NCI-H748 treated with DMSO at 0.1 percent for 48 hours (cell line): Measurements from ENCODE around the gene GPR141.
"Not testable (repeated sequence)": the region's sequence is repeated elsewhere in the genome, so short reads cannot be mapped to it uniquely, and the experiment has no call there.

Source experiments
- DNase-seq: peaks from one replicate; lab custom pipeline; 2025; lab: John Stamatoyannopoulos, UW

The GPR141 gene

DNA sequence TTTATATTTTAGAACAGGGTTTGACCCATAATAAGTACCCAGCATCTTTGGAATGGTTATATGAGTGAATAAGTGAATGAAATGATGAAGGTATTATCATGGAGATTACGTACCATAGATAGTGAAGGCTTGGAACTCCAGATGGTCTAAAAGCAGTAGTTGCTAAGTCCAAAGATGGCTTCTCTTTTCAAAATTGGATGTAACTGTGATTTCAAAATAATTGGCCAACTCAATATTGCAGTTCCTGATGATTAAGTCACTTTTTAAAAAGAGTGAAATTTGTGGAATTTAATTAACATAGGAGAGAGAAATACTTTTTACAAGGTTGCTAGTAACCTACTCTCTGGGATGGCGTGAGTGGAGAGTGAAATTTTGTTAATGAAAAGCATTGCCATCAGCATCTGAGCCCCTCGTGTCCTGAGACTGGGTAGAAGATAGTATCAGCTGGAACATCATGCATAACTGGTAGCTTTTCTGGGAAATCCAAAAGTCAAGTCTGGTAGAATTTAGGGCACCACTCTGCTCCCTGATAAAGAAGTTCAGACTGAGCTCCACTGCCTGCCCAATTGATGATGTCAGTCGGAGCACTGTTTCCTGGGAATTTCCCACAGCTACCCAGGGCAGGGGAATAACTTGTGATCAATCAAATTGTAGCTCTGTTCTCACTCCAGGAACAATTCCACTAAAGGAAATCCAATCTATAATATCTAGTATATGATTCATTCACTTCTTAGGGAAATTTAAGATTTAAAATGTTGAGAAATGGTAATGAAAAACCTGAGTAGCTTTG is 3.2 kb downstream of the GPR141 start:
- no peak for DNase-seq

DNA sequence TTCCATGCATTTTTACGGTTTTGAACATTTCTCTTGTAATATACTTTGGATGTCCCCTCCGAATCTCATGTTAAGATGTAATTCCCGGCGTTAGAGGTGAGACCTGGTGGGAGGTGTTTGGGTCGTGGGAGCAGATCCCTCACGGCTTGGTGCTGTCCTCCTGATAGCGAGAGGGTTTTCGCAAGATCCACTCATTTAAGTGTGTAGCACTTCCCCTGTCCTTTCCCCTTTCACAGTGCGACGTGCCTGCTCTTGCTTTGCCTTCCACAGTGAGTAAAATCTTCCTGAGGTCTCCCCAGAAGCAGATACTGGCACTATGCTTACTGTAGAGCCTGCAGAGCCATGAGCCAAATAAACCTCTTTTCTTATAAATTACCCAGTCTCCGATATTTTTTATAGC is 6.6 kb downstream of the GPR141 start:
- no peak for DNase-seq

DNA sequence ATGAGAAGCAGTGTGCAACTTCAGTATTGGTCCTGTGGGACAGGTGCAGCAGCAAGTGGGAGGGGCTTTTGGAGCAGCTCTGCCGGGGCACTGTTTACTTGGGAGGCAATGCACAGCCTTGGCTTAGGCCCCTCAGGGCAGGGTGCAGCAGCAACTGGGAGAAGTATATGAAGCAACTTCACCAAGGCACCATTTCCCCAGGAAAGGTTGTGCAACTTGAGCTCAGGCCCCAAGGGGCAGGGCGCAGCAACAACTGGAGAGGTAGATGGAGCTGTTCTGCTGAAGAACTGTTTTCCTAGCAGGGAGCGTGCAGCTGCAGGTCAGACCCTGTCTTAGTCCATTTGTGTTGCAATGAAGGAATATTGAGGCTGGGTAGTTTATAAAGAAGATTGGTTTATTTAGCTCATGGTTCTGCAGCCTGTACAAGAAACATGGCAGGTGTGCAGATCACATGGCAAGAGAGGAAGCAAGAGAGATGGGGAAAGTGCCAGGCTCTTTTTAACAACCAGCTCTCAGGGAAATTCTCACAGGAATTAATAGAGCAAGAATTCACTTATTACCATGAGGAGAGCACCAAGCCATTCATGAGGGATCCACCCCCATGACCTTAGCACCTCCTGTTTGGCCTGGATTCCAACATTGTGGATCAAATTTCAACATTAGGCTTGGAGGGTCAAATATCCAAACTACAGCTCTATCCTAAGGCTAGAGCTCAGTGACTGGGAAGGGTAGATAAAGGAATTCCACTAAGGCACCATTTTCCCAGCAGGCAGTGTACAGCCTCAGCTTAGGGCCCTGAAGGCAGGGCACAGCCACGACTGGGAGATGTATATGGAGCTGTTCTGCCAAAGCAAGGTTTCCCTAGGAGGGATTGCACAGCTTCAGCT is 10.9 kb downstream of the GPR141 start:
- DNase-seq = no peak

DNA sequence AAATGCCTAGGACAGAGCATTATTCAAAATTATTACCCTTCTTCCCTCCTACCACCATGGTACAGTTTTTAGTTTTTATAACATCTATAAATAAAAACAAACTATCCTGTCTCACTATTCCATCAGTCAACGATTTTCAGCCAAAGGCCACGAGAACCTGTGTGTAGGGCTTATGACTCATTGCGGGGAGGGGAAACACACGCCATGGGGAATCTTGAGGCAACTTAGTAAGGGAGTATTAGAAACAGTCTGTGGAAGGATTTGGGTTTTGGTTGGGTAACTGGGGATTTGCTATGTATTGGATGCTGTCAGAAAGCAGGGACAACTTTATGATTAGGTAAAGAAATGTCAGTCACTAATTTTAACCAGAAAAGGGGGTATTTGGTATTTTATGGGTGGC is 14.7 kb downstream of the GPR141 start:
- DNase-seq = no peak

DNA sequence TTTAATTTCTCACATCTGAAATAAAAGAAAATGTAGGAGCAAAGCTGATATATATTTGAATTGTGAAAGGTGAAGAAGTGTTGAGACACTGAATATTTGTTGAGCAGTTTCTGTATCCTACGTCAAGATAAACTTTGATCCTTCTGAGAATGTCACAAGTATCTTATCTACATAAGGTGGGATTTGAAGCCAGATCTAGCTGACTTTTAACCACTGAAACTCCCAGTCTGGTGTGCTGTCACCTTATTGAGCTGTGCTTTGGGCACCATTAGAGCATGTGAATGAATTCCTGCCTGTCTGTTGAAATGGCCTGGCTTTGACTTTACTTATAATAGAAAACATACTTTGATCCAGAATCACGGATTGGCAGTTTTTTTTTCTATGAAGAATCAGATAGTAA is 15.2 kb downstream of the GPR141 start:
- DNase-seq = no peak

DNA sequence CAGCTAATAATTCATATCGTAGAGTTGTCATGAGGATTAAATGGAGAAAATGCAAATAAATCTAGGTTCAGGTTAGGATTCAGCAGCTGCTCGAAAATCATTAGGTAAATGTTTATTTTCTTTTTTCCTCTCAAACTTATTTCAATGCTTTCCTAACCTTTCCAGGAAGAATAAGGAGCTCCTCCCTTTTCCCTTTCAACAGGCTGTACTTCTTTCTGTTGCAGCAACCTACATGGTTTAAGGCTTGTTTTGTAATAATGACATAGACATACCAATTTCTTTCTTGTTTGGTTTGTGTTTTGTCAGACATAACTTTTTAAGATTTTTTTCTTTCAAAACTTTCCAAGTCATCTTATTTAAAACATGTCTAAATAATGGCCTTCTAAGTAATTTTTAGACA is 18.2 kb downstream of the GPR141 start:
- no peak for DNase-seq

DNA sequence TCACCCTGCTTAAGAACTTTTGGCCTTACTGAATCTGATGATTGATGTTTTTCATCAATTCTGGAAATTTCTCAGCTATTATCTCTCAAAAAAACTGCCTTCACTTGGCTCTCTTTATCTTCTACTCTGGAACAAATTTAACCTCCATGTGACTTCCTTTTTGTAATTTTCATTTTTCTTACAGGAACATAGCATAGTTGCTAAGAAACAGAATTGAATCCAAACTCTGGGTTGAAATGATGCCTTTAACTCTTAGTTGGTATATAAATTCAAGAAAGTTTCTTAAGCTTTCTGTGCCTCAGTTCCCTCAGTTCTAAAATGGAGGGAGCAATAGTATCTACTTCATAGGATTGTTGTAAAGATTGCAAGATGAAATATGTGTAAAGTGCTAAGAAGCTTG is 19.8 kb downstream of the GPR141 start:
- DNase-seq = no peak

DNA sequence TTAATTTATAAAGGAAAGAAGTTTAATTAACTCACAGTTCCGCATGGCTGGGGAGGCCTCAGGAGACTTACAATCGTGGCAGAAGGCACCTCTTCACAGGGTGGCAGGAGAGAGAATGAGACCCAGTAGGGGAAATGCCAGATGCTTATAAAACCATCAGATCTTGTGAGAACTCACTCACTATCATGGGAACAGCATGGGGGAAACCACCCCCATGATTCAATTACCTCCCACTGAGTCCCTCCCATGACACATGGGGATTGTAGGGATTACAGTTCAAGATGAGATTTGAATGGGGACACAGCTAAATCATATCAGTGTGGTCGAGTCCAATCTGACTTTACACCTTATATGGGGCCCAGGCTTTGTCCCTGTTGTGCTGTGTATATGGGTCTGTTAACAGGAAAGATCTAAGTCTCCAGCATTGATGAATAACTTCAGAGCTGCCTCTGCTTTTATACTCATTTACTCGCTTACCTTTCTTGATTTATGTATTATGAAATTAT is 20.8 kb downstream of the GPR141 start:
- DNase-seq = not testable (repeated sequence)

DNA sequence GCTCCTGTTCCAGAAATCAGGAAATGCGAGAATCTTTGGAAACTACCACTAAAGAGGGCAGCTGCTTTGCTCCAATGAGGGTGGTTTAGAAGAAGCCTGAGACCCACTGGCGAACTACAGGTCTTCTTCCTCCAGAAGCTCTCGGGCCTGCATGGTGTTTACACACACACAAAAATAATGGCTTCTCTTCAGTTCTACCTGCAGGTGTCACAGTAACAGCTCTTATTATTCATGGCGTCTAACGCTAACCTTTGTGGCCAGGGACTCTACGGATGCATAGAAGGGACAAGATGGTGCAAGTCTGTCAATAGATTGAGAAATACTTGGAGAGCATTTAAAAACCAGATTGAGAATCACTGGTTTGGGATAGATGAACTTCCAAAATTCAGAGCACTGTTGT is 22.4 kb downstream of the GPR141 start:
- DNase-seq = no peak

DNA sequence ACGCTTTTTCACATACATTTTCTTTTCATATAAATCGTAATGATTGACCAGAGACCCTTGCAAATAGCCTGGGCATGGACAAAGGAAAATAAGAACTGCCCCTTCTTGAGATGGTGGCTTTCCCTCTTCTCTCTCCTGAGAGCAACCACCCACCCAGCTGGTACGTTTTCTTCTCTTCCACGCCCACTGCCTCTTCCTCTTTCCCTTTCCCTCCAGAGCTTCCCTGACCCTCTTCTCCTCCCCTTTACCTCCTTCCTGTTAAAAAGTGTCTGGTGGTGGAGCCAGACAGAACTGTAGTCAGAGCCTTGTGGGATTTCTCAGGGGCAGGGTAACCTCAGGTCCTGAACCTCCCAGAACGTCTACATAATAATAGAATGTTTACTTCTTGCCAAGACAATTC is 23.2 kb downstream of the GPR141 start:
- DNase-seq = no peak

DNA sequence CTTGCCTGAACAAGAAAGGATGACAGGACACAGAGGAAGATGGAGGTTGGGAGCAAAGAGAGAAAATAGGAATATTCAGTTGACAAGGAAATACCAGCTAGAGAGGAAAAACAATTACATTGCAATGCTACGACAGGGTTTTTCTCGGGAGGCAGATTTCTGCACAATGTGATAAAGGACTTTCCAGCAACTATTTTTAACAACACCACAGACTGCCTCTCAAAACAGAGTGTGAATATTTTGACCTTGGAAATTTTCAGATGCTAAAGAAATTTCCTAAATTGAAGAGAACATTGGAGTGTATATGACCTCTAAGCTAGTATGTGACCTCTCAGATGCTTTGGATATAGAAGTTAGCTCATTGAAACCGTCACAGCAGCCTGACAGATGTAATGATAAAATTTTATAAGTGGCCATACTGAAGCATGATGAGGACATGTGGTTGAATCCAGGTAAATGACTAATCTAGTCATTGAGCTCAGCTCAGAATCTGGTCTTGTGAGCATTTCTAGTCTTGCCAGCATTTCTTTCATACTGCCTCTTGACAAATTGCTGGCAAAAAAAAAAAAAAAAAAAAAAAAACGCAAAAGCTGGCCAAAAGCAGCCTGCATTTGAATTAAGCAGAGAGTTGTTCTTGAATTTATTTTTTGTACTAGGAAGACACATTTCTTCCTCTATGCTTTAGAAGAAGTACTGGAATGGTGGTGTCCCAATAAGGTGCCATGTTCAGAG is 24.4 kb downstream of the GPR141 start:
- DNase-seq = no peak

DNA sequence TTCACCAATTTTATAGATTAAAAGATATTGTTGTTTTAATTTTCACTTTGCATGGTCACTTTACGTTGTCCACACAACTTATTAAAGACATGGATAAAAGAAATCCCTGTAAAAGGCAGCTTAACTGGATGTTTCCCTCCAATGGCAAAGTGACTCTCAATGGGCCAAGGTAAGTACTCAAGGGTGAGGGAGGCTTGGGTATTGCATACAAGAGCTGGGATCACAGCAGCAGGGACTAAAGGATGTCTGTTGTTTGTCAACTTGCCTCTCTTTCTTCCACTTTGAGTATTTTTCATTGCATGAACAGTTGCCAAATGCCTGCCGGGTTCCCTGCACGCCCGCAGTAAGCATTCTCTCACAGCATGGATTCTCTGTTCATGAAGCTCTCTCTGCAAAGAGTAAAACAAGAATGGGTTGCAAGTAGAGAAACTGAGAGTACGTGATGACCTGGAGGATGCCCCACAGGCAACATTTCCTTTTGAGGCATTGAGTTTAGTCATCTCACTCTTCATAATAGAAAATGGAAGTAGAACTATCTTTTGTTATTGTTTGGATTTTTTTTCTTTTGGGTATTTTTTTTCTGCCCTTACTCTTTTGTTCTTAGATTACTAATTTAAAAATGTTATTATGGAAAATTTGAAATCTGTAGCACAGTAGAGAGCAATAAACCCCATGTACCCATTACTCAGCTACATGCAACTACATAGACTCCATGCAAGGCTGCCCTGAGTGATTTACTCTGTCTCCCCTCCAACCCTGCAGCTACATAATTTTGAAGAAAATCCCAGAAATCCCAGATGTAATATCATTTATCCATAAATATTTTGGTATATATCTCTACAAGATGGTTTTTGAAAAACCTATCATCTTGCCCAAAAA is 26.3 kb downstream of the GPR141 start:
- no peak for DNase-seq

DNA sequence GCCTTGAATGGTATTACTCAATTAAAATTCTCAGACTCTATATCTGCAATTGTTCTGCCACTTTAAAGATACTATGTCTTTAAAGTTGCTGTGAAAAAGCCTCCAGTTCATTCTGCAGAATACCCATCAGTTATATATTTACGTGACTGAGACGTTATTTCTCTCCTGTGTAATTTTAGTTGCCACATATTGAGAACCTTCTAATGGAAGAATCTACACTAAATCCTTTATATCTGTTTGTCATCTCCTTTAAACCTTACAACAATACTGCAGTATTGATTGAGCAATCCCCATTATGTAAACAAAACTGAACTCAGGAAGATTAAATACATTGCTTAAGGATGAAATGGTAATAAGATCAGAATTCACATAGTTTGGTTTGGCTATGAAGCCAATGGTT is 30.0 kb downstream of the GPR141 start:
- no peak for DNase-seq

DNA sequence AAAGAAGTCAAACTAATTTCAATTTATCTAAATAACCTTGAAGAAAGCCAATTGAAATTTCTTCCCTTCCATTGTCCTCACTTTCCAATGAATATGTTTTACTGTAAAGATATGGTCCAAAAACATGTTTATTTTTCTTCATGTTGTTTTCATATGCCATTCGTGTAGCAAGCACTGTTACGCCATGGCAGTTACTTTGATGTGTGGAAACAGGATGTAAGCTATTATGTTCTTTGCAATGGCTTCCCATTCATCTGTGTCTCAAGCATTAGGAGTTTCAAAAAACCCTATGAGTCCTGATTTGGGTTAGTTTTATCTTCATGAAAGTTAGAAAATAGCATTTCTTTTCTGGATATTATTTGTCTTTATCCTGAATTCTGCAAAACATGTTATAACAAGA is 31.0 kb downstream of the GPR141 start:
- no peak for DNase-seq

DNA sequence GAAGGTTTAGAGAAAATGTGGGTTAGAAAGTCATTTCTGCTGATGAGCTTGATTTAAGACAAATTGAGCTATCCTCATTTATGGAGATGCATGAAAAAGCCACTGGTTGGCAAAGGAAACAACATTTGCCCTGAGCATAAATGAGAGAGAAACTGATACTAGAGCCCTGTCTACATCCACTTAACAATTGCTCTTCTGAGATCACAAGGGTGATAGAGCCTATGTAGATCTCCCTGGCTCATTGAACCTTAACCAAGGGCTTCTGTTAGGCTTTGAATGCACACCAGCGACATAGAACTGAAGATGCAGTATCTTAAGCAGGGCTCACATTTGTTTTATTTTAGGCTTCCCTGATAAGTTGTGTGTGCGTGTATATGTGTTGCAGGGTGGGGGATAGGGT is 35.0 kb downstream of the GPR141 start:
- DNase-seq = no peak

DNA sequence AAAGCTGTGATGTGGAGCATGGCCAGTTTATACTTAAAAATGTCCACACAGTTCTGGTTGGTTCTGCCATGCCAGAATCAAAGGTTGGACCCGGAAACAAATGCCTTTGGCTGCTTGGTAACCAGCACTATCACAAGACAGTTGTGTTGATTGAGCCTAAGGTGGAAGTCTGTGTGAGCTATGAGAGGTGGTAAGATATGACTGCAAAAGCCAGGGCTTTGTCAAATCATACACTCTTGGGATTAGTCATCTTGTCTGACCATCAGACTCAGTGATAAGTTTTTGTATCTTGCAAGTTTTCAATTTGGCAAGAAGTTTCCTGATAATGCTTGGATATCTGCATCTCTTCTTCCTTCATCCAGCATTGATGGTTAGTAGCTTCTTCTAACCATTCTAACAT is 35.5 kb downstream of the GPR141 start:
- DNase-seq = no peak

DNA sequence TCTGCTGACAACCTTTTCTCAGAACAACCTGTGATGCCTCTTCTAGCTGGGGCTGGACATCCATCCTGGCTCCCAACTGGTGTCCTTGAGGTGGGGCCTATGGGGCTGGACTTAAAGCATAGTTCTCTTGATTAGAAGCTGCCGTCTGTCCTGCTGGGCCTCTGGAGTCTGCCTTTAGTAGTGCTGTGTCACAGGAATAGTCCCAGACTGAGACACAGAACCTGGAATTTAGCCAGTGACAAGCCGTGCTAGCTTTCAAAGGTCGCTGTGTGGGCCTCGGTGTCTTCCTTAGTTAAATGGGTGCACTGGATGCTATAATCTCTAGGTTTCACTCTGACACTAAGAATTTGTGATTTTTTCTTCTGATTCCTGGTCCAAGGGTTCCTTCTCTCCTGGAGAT is 41.2 kb downstream of the GPR141 start:
- DNase-seq = no peak

DNA sequence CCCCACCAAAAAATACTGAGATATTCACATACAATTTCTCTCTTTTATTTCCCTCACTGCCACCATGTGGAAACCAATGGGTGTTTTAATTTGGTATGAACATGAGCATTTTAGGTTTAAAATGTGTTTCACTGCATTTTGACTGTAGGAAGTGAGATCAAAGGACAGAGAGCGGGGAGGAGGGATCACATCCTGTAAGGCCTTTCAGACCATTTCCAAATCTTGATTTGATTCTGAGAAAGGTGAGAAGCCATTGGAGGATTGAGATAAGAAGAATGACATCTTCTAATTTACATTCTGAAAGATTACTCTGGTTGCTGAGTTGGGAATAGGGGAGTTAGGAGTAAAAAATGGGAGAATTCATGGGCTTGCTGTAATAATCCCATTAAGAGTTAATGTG is 42.5 kb downstream of the GPR141 start:
- DNase-seq = no peak

DNA sequence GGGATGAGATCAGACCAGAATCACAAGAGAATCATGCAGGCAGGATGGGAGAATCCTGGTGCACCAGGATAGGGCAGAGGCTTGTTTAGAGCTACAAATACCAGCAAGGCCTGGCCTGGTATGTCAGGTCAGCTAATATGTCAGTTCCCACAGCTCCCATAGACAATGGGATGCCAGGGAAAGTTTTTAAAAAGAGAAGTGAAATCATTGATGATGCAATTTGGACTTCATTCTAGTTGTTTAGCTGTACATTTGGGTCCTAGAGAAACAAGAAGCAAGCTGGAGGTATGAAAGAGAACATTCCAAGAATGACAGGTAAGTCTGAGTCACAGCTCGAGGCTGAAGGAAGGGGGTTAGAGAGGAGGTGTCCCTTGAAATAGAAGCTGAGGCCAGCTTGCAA is 45.2 kb downstream of the GPR141 start:
- DNase-seq = no peak

DNA sequence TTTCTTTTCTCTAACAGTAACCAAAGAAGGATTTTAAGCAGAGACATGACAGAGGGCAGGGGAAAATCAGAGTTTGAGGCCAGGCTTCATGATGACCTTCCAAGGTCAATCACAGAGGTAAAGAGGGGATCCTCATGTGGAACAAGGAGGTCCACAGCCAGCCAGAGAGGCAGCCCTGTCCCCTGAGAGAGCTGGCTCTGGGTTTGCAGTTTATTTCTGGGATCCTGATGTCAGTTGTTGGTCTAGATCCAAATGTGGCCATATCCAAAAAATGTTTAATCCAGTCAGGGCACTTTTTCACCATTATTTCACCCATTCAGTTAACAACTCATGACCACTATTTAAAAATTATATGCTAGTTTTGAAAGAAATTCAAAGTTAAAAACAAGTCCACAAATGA is 45.6 kb downstream of the GPR141 start:
- no peak for DNase-seq

DNA sequence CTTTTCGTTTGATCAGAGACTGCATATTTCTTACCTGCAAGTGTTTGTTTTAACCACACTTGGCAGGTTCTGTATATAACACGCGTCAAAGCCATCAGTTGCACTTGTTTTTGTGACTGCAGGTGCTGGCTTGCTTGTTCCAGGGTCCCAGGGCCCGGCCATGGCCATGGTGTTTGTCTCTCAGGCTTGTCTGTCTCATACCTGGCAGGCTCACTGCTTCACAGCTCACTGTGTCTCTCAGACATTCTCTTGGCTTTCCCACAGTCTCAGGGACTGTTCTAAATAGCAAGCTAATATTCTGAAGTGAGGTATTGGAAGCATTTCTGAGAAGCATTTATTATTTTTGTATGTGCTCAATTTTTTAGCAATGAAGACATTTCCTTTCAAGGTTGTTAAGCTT is 46.9 kb downstream of the GPR141 start:
- DNase-seq = no peak

DNA sequence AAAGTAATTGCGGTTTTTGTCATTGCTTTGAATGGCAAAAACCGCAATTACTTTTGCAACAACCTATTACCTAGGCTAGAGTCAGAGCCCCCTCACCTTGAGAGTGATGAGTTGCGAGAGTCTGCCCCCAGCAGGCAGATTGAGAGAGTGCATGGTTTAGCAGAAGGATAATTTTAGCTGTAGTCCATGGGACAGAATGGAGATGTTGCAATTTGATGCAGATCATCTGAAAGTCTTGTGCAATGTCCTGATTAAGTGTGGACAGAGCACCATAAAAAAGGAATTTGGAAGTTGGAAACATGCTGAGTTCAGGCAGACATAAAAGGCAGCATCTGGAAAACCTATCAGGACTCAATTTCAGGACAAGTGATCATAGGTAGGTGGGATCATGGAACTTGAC is 48.7 kb downstream of the GPR141 start:
- DNase-seq = peak; percentile 2
